Suprapubic skin (tissue), 4 donors: Measurements from ENCODE around the gene VWA3B. TPM values are rescaled to one million over a fixed set of nuclear protein-coding genes. Genes with fewer than 3 reads are reported as not detected.

Experiments
- DNase-seq, 2 donors: peaks; one replicate each; pipeline ENCODE4 v3.0.0-alpha.2; 2019; ENCODE audit warnings: low spot score in 2 of 2
- H3K27ac ChIP-seq: fragments of 200-600 bp; sonication (generic); one replicate; pipeline ENCODE4 v1.5.1; 2019
- H3K27me3 ChIP-seq: fragments of 200-600 bp; sonication (generic); one replicate; pipeline ENCODE4 v1.5.1; 2019
- H3K36me3 ChIP-seq: fragments of 200-600 bp; sonication (generic); one replicate; pipeline ENCODE4 v1.5.1; 2019
- H3K4me1 ChIP-seq: fragments of 200-600 bp; sonication (generic); one replicate; pipeline ENCODE4 v1.5.1; 2019
- H3K4me3 ChIP-seq: fragments of 200-600 bp; sonication (generic); one replicate; pipeline ENCODE4 v1.5.1; 2019; ENCODE audit warnings: mild to moderate bottlenecking
- H3K9me3 ChIP-seq: fragments of 200-600 bp; sonication (generic); one replicate; pipeline ENCODE4 v1.5.1; 2019
- EP300 ChIP-seq: sonication (generic); formaldehyde crosslinking; IDR thresholded peaks from one replicate; pipeline ENCODE4 v1.6.1; 2017; ENCODE audit warnings: antibody characterized with exemption
- POLR2A ChIP-seq, 2 donors: fragments of 450-650 bp; IDR thresholded peaks; one replicate each; pipeline ENCODE4 v1.6.1; 2017; ENCODE audit warnings: antibody characterized with exemption in 2 of 2, mild to moderate bottlenecking in 2 of 2, moderate library complexity in 2 of 2
- POLR2AphosphoS5 ChIP-seq, 3 donors: sonication (generic); formaldehyde crosslinking; IDR thresholded peaks; one replicate each; pipeline ENCODE4 v1.6.1; 2017; ENCODE audit warnings: antibody characterized with exemption in 3 of 3
- WGBS: methylation state at CpG from one replicate; pipeline ENCODE4 v1.1.5; 2018; 5-methylcytosine and 5-hydroxymethylcytosine counted together
- total RNA-seq, 4 donors: library from RNA; depleted of rRNA; stranded (reverse); fragments of >200 nt; gene quantifications; one replicate each; pipeline ENCODE4 v1.1.0, GENCODE V29; 2016
- TF ChIP-seq, protein P1 (sequence below), 2 donors: fragments of 200-600 bp in 1 of 2; fragments of 450-650 bp in 1 of 2; sonication (generic) in 1 of 2; IDR thresholded peaks; one replicate each; pipeline ENCODE4 v1.5.1; 2016 to 2019; ENCODE audit warnings: antibody characterized with exemption in 2 of 2, mild to moderate bottlenecking in 1 of 2, moderate library complexity in 1 of 2

Gene VWA3B
- total RNA-seq, 4 donors from 2014 or later, result not detected

DNA sequence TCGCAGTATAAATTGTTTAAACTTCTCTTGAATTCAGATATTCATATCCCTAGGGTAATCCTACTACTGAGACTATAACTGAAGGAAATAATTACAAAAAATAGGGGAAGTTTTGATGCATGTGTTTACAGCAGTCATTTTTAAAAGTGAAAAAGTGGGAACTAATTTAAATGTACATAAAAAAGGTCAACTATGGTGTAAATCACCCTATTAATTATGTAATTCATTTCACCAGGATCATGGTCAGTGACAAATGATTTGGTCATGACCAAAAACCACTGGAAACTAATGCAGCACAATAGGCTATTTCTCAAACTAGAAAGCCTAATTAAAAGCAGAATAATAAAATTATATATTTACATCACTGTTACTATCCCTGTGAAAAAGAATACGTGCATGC, 254.3 kb downstream of the VWA3B start:
- Histone ChIP-seq H3K36me3 (no peaks in the 10 kb centered on the region), H3K9me3 (no peaks in the 10 kb centered on the region), H3K27me3 (peaks cover 34% of the 10 kb centered on the region), H3K4me1 (peaks cover 3% of the 10 kb centered on the region), H3K27ac (no peak overlapping the region), H3K4me3 (no peak overlapping the region)
- WGBS, result 85% methylated on average over 2 of the region's 2 CpGs
- no peak for TF ChIP-seq POLR2A (IDR thresholded peaks at IDR 0.05)
- TF ChIP-seq POLR2AphosphoS5 (IDR thresholded peaks at IDR 0.05), result no peak
- no peak for TF ChIP-seq EP300
- TF ChIP-seq, protein P1, sequence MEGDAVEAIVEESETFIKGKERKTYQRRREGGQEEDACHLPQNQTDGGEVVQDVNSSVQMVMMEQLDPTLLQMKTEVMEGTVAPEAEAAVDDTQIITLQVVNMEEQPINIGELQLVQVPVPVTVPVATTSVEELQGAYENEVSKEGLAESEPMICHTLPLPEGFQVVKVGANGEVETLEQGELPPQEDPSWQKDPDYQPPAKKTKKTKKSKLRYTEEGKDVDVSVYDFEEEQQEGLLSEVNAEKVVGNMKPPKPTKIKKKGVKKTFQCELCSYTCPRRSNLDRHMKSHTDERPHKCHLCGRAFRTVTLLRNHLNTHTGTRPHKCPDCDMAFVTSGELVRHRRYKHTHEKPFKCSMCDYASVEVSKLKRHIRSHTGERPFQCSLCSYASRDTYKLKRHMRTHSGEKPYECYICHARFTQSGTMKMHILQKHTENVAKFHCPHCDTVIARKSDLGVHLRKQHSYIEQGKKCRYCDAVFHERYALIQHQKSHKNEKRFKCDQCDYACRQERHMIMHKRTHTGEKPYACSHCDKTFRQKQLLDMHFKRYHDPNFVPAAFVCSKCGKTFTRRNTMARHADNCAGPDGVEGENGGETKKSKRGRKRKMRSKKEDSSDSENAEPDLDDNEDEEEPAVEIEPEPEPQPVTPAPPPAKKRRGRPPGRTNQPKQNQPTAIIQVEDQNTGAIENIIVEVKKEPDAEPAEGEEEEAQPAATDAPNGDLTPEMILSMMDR (IDR thresholded peaks at IDR 0.05), result no peak
- DNase-seq, result no peak

DNA sequence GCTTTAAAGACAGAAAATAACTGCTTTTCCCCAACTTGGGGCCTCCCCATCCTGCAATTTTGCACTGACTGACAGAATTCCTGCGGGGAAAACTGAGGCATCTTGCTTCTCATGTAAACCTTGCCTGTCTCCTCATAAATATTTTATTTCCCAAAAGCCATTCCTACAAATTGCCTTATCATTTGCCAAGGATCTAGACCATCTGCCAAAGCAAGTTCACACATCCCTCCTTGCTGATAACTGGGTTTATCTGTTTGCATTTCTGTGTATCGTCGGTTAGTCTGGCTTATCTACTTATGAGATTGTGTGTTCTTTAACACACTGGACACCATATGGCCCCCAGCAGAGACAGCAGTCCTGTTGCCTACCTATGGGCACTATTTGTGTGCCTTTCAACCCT, 256.3 kb downstream of the VWA3B start:
- no peak overlapping the region for H3K27ac ChIP-seq
- H3K4me3 ChIP-seq, result no peak overlapping the region
- whole genome bisulfite sequencing, result 69% methylated on average over 3 of the region's 3 CpGs
- H3K27me3 ChIP-seq, result peaks cover 55% of the 10 kb centered on the region
- no peak for TF ChIP-seq EP300
- TF ChIP-seq, protein P1 (IDR thresholded peaks at IDR 0.05), result no peak
- TF ChIP-seq POLR2AphosphoS5 (IDR thresholded peaks at IDR 0.05), result no peak
- no peak for TF ChIP-seq POLR2A (IDR thresholded peaks at IDR 0.05)
- no peaks in the 10 kb centered on the region for H3K9me3 ChIP-seq
- no peak for DNase-seq
- H3K4me1 ChIP-seq, result peaks cover 19% of the 10 kb centered on the region
- no peaks in the 10 kb centered on the region for H3K36me3 ChIP-seq

DNA sequence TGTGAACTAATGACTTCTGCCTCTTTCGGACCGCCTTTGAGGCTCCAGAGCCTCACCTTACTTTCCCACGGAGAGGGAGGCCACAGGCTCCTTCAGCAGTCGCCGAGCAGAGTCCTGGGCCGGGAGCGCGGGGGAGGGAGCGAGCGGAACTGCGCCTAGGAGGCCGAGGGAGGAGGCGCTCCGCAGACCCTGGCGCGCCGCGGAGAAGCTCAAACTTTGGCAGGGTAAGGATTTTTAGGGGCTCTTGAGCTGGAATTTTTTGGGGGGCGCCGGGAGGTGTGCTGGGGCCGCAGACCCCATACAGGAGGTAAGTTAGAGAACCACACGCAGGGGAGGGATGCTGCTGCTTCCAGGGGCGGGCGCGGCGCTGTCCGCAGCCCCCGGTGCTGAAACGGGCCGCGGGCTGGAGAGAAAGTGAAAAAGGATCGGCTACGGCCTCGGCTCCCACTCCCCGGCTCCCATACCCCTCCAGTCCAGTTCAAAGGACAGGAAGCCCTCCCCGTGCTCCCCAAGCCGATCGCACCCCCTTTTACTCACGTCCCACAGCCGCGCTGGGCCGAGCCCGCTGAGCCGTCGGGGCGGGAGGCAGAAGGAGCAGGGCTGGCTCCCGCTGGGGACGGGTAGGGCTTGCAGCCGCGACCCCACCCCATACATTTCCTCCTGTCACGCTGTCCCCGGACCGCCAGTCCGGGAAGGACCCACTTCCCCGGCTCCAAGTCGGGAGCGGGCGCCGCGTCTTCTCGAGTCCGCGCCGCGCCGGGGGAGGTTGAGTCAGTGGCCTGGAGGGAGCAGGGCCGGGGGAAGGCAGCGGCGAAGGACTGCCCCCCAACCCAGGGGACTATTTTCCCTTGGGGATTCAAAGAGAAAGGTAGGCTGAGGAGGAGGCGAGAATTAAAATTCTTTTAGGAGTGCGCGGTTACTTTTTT, 259.6 kb downstream of the VWA3B start, which contains the start of gene CNGA3:
Gene CNGA3 (plus strand): TSS at position 146 of the 926 bp plus-strand sequence. CDS start 23,520 bp downstream, outside the sequence.
- TF ChIP-seq POLR2A (IDR thresholded peaks at IDR 0.05) (no peak), POLR2AphosphoS5 (IDR thresholded peaks at IDR 0.05) (no peak), EP300 (no peak)
- TF ChIP-seq, protein P1 (IDR thresholded peaks at IDR 0.05), result no peak
- H3K36me3 ChIP-seq, result no peaks in the 10 kb centered on the region
- no peak within 1 kb of the TSS for H3K27ac ChIP-seq
- H3K27me3 ChIP-seq, result peaks cover 84% of the 10 kb centered on the region
- DNase-seq, result no peak
- no peaks in the 10 kb centered on the region for H3K9me3 ChIP-seq
- WGBS, result 11% methylated on average over 33 of the region's 72 CpGs
- peaks cover 19% of the 10 kb centered on the region for H3K4me1 ChIP-seq
- peak within 1 kb of the TSS; percentile 31 for H3K4me3 ChIP-seq

DNA sequence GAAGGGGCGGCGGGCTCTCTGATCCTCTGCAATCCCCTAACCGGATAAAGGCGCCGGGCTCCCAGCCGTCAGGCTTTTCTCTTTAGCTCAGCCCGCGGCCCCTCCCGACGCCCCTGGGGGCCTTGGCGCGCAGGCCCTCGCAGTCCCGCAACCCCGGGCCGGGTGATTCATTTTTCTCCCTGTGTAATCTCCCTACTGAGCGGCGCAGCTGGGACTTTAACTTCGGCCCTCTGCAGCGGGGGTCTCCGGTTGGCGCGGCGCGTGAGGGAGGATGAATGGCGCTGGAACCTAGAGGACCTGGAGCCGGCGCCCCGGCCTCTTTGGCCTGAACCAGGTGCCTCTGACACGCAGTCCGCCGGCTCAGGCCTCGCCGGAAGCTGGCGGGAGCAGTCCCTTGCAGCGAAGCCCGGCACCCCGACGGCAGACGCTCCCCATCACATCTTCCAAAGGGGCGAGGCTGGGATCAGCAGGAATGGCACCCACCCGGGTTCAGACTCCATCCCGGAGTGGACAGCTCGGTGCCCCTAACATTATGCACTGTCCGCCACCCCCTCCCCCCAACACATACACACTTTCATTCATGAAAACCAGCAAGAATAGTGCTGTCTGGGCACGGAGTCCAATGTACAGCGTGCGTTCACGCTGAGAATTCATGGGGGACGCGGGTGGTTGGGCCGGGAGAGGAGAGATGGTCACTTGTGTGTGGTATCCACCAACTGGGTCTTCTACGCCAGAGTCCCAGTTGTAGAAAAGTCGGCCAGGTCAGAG, 260.5 kb downstream of the VWA3B start:
- Histone ChIP-seq H3K27ac (no peak overlapping the region), H3K36me3 (no peaks in the 10 kb centered on the region), H3K9me3 (no peaks in the 10 kb centered on the region), H3K27me3 (peaks cover 82% of the 10 kb centered on the region), H3K4me1 (peaks cover 19% of the 10 kb centered on the region), H3K4me3 (no peak overlapping the region)
- 10% methylated on average over 21 of the region's 54 CpGs for WGBS
- DNase-seq, result no peak
- no peak for TF ChIP-seq POLR2AphosphoS5 (IDR thresholded peaks at IDR 0.05)
- TF ChIP-seq, protein P1 (IDR thresholded peaks at IDR 0.05), result no peak
- no peak for TF ChIP-seq POLR2A (IDR thresholded peaks at IDR 0.05)
- no peak for TF ChIP-seq EP300
